GM19452 (cell line): ENCODE results near the gene PRDX3.
"Not testable (repeated sequence)": the region's sequence is repeated elsewhere in the genome, so short reads cannot be mapped to it uniquely, and the experiment has no call there.

Experiments
- ATAC-seq: cut with Tn5 transposase; IDR thresholded peaks from one replicate; pipeline ENCODE4 v1.9.1; 2021; ENCODE audit not compliant: unreplicated experiment

The PRDX3 gene

GRCh38 chr10:119165171-119166117 lies 13.2 kb downstream of the PRDX3 start, which contains the start of gene SFXN4:
Gene SFXN4, minus strand, starts transcription at chr10:119165714. Its CDS starts 67 bp downstream, at chr10:119165647.
- ATAC-seq, result peak; percentile 93

GRCh38 chr10:119162452-119163092 lies 16.0 kb downstream of the PRDX3 start:
- no peak for ATAC-seq

GRCh38 chr10:119161680-119162451 lies 16.7 kb downstream of the PRDX3 start:
- ATAC-seq, result no peak

GRCh38 chr10:119159332-119159731 lies 19.3 kb downstream of the PRDX3 start:
- no peak for ATAC-seq

- no peak for ATAC-seq
Observed at GRCh38 chr10:119153661-119154060, 25.0 kb downstream of the PRDX3 start.

GRCh38 chr10:119153041-119153440 lies 25.6 kb downstream of the PRDX3 start:
- ATAC-seq, result no peak

- ATAC-seq, result not testable (repeated sequence)
Observed at GRCh38 chr10:119151601-119152000, 27.0 kb downstream of the PRDX3 start.

- no peak for ATAC-seq
Observed at GRCh38 chr10:119149729-119150128, 28.9 kb downstream of the PRDX3 start.

- ATAC-seq, result no peak
Observed at GRCh38 chr10:119149157-119149556, 29.5 kb downstream of the PRDX3 start.

GRCh38 chr10:119143657-119144056 lies 35.0 kb downstream of the PRDX3 start:
- no peak for ATAC-seq

- ATAC-seq, result no peak
Observed at GRCh38 chr10:119140603-119141245, 37.9 kb downstream of the PRDX3 start.

GRCh38 chr10:119139464-119140067 lies 39.0 kb downstream of the PRDX3 start:
- no peak for ATAC-seq

- no peak for ATAC-seq
Observed at GRCh38 chr10:119138346-119139306, 40.0 kb downstream of the PRDX3 start.

GRCh38 chr10:119137878-119138277 lies 40.7 kb downstream of the PRDX3 start:
- ATAC-seq, result not testable (repeated sequence)

GRCh38 chr10:119136084-119136483 lies 42.5 kb downstream of the PRDX3 start:
- no peak for ATAC-seq

- no peak for ATAC-seq
Observed at GRCh38 chr10:119135513-119135881, 43.1 kb downstream of the PRDX3 start.

GRCh38 chr10:119133949-119134348 lies 44.7 kb downstream of the PRDX3 start:
- no peak for ATAC-seq

- no peak for ATAC-seq
Observed at GRCh38 chr10:119132521-119133345, 45.9 kb downstream of the PRDX3 start.
